GM12872 (cell line): Measurements from ENCODE around the gene POC1B.
A peak's percentile ranks its signal among the peaks of the same experiment; 100 is the strongest.

Experiments used
- CTCF ChIP-seq: IDR thresholded peaks from 3 replicates; pipeline ENCODE4 v1.5.1; 2011; ENCODE audit warnings: low read depth, mild to moderate bottlenecking, low read length, moderate library complexity; ENCODE audit not compliant: insufficient read depth

POC1B gene

GRCh38 chr12:89546151-89546550 is 20.3 kb upstream of the POC1B start:
- TF ChIP-seq CTCF: no peak

- no peak for TF ChIP-seq CTCF
Measured at GRCh38 chr12:89544681-89545184, 18.9 kb upstream of the POC1B start.

GRCh38 chr12:89544022-89544421 is 18.2 kb upstream of the POC1B start:
- TF ChIP-seq CTCF: no peak

GRCh38 chr12:89542912-89543592 is 17.2 kb upstream of the POC1B start:
- peak; percentile 86 for TF ChIP-seq CTCF

- TF ChIP-seq CTCF: no peak
Measured at GRCh38 chr12:89542236-89542635, 16.4 kb upstream of the POC1B start.

GRCh38 chr12:89540586-89540985 is 14.7 kb upstream of the POC1B start:
- TF ChIP-seq CTCF: no peak

- TF ChIP-seq CTCF: no peak
Measured at GRCh38 chr12:89539426-89540223, 13.8 kb upstream of the POC1B start.
